ENCODE data around the gene CDK7.

GRCh38 chr5:69313428-69313827, 78.7 kb downstream of the CDK7 start:
- no peak for TF ChIP-seq CTCF (IDR thresholded peaks at IDR 0.05)
- TF ChIP-seq POLR2A (IDR thresholded peaks at IDR 0.05) = no peak
